ENCODE measurements around the gene BCORL1. TPM values are rescaled to one million over a fixed set of nuclear protein-coding genes. Genes with fewer than 3 reads are reported as not detected.

BCORL1 gene
- polyA plus RNA-seq, 6 donors from 2014 or later, result 0.31 to 2.1 (median 0.70) TPM; not detected in 1

GRCh38 chrX:129954804-129955203 is 27.6 kb upstream of the BCORL1 start:
- Mint-ChIP-seq H3K36me3 (no peaks in the 10 kb centered on the region), H3K27me3 (peaks cover 0 to 6% (median 4%) of the 10 kb centered on the region in 3 donors), H3K4me3 (peak overlapping the region in 2 of 8 donors; percentile 77 to 83), H3K4me1 (peaks cover 17 to 22% (median 21%) of the 10 kb centered on the region in 3 donors), H3K9me3 (peaks cover 0 to 4% (median 0%) of the 10 kb centered on the region in 7 donors), H3K27ac (peak overlapping the region in 1 of 6 donors; percentile 63)
- DNase-seq, result no peak
- ATAC-seq (ENCODE audit: low read depth in 2 of 2), result no peak

DNA sequence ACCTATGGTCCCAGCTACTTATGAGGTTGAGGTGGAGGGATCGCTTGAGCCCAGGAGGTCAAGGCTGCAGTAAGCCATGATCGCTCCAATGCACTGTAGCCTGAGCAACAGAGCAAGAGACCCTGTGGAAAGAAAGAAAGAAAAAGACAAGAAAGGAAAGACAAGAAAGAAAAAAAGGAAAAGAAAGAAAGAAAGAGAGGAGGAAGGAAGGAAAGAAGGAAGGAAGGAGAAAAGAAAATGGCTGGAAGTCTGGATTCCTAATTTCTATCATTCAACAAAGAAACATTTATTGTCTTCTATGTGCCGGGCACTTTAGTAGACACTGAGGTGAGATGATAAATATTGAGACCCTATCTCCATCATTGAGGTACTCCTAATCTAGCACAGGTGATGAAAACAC is 26.8 kb upstream of the BCORL1 start:
- no peak overlapping the region for H3K27ac Mint-ChIP-seq
- ATAC-seq (ENCODE audit: low read depth in 2 of 2), result no peak
- peak overlapping the region in 5 of 8 donors; percentile 0 to 83 (median 34) for H3K4me3 Mint-ChIP-seq

DNA sequence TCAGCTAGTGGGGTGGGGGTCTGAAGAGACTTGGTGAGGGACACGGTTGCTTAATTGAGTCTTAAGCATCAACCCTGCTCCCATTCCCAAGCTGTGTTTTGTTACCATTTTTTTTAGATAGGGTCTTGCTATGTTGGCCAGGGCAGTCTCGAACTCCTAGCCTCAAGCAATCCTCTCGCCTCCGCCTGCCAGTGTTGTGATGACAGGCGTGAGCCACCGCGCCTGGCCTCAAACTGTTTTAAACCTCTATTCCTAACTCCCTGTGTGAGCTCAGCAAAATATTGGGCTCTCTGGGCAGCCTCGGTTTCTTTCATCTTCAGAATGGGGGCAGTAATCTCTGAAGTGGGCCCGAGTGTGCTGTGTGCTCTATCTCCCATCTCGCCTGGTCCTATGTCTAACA is 26.3 kb upstream of the BCORL1 start:
- no peak overlapping the region for H3K27ac Mint-ChIP-seq
- H3K4me1 Mint-ChIP-seq, result peaks cover 20 to 27% (median 21%) of the 10 kb centered on the region in 3 donors

More for the DNA sequence above, 26.8 kb upstream of the BCORL1 start:
- Mint-ChIP-seq H3K9me3 (peaks cover 0 to 4% (median 0%) of the 10 kb centered on the region in 7 donors), H3K27me3 (peaks cover 0 to 6% (median 4%) of the 10 kb centered on the region in 3 donors), H3K4me1 (peaks cover 17 to 23% (median 21%) of the 10 kb centered on the region in 3 donors), H3K36me3 (no peaks in the 10 kb centered on the region)
- DNase-seq, result no peak

GRCh38 chrX:129956765-129957164 is 25.7 kb upstream of the BCORL1 start:
- Mint-ChIP-seq H3K4me1 (peaks cover 24 to 34% (median 26%) of the 10 kb centered on the region in 3 donors), H3K36me3 (no peaks in the 10 kb centered on the region), H3K27ac (peak overlapping the region in 1 of 6 donors; percentile 21), H3K4me3 (peak overlapping the region; percentile 9 to 77 (median 64)), H3K9me3 (peaks cover 0 to 4% (median 0%) of the 10 kb centered on the region in 7 donors), H3K27me3 (peaks cover 0 to 6% (median 4%) of the 10 kb centered on the region in 3 donors)
- DNase-seq (no peak), ATAC-seq (ENCODE audit: low read depth in 2 of 2) (no peak)

More for the DNA sequence above, 26.3 kb upstream of the BCORL1 start:
- DNase-seq, result no peak
- H3K9me3 Mint-ChIP-seq, result peaks cover 0 to 4% (median 0%) of the 10 kb centered on the region in 7 donors
- ATAC-seq (ENCODE audit: low read depth in 2 of 2), result no peak
- no peaks in the 10 kb centered on the region for H3K36me3 Mint-ChIP-seq
- peak overlapping the region in 5 of 8 donors; percentile 36 to 77 (median 69) for H3K4me3 Mint-ChIP-seq
- peaks cover 0 to 6% (median 4%) of the 10 kb centered on the region in 3 donors for H3K27me3 Mint-ChIP-seq

DNA sequence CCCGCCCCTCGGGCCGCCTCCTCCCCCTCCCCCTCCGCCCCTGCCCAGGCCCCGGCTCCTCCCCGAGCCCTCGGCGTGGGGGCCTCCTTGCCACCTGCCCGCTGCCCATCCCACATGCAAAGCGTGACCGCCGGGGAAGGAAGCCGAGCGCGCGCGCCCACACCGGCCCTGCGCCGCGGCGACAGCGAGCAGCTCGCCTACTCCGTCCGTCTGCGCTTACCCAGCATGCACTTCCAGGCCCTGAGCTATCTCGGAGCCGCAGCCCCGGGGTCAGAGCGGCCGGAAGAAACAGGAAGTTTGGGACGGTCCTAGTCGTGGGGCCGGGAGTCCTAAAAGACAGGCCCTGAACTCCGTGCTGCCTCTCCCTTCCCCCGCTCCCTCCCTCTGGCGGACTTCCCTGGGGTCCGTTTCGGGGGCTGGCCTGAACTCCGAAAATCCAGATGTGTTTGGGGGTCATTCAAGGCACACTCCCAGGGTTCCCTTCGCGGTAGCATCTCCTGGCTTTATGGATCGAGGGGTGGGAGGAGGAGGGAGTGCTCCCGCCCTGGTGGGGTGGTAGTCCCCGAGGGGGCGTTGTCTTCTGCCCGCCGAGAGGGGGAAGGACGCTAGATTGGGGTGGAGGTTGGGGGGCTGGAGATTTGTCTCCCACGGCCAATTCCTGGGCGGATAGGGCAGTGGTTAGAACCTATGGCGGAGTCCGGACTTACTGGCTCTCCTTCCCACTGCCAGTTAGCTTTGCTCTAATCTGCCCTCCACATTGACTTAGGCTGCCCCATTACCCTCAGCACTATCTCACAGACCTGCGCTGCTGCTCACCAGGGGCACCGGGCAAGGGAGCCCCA is 25.0 kb upstream of the BCORL1 start:
- peak; percentile 54 for DNase-seq
- Mint-ChIP-seq H3K9me3 (peaks cover 0 to 4% (median 0%) of the 10 kb centered on the region in 7 donors), H3K27me3 (peaks cover 0 to 5% (median 4%) of the 10 kb centered on the region in 3 donors), H3K4me3 (peak overlapping the region; percentile 69 to 89 (median 72)), H3K27ac (peak overlapping the region in 4 of 6 donors; percentile 28 to 87 (median 63)), H3K36me3 (no peaks in the 10 kb centered on the region), H3K4me1 (peaks cover 27 to 33% (median 30%) of the 10 kb centered on the region in 3 donors)
- peak; percentile 54 to 57 for ATAC-seq (ENCODE audit: low read depth in 2 of 2)

DNA sequence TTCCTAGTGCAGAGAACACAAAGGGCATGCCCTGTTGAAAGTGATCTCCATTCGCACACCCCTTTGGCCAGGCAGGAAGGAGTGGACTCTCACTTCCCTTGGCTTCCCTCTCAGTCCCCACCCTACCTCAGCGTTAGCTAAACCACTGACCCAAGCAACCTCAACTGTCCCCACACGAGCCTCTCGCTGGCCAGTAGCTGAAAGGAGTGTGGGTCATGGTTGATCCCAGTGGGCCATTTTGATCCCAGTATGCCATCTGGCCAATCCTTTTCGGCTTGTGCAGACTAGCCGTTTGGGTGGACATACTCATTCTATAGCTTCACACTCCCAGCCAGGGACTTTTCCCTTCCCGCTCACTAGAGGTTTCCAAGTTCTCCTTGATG is 24.4 kb upstream of the BCORL1 start:
- H3K27ac Mint-ChIP-seq, result peak overlapping the region in 3 of 6 donors; percentile 28 to 82 (median 44)
- DNase-seq (no peak), ATAC-seq (ENCODE audit: low read depth in 2 of 2) (no peak)
- no peaks in the 10 kb centered on the region for H3K9me3 Mint-ChIP-seq
- no peaks in the 10 kb centered on the region for H3K27me3 Mint-ChIP-seq
- H3K4me3 Mint-ChIP-seq, result peak overlapping the region; percentile 69 to 89 (median 72)
- peaks cover 23 to 28% (median 27%) of the 10 kb centered on the region in 3 donors for H3K4me1 Mint-ChIP-seq
- no peaks in the 10 kb centered on the region for H3K36me3 Mint-ChIP-seq

DNA sequence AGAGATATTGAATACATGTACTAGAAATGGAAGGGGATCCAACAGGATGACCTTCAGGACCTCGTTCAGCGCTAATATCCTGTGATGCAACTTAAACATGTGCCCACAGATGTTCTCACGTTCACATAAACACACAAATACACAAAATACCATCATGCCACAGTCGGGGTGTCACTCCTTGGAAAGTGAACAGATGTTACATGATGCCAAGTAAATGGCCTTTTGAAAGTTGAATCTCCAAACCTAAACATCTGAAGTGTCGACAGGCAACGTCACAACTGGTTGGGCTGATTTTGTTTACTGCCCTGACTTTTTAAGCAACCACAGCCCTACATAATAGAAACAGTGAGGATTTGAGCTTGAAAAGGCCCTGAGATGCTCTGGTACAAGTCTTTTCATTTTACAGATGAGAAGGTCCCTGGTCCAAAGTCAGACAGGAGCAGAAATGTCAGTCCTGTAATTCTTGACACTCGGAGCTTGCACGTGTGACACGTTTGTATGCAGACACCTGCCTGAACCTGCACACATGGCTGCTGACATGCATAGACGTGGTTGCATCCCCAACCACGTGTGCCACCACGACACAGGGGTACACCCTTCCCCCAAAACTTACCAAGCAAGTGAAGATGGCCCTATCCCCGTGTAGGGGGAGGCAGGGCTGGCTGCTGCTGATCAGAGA is 23.5 kb upstream of the BCORL1 start:
- peak overlapping the region in 3 of 8 donors; percentile 44 to 70 (median 69) for H3K4me3 Mint-ChIP-seq

DNA sequence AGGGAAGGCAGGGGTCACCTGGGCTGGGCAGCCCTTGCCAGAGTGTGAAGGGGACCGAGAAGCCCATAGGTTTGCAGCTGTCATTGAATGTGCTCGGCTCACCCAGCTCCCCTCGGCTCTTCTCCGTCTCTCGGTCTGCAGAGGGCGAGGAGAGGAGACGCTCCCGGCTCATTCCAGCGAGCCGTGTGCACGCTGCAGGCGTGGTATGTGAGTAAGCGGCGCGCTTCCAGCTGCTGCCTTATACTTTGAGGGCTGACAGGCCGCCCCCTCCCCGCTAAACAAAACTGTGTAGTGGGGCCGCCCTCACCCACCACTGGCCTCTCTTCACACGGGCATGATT is 23.0 kb upstream of the BCORL1 start:
- no peaks in the 10 kb centered on the region for H3K27me3 Mint-ChIP-seq
- no peak overlapping the region for H3K27ac Mint-ChIP-seq
- no peak for ATAC-seq (ENCODE audit: low read depth in 2 of 2)
- DNase-seq, result no peak
- H3K4me1 Mint-ChIP-seq, result peaks cover 23 to 28% (median 25%) of the 10 kb centered on the region in 3 donors
- peaks cover 0 to 2% (median 0%) of the 10 kb centered on the region in 7 donors for H3K9me3 Mint-ChIP-seq
- H3K36me3 Mint-ChIP-seq, result no peaks in the 10 kb centered on the region
- H3K4me3 Mint-ChIP-seq, result peak overlapping the region in 1 of 8 donors; percentile 70

More for the DNA sequence above, 23.5 kb upstream of the BCORL1 start:
- H3K27ac Mint-ChIP-seq, result no peak overlapping the region
- no peaks in the 10 kb centered on the region for H3K27me3 Mint-ChIP-seq
- DNase-seq (no peak), ATAC-seq (ENCODE audit: low read depth in 2 of 2) (no peak)
- H3K36me3 Mint-ChIP-seq, result no peaks in the 10 kb centered on the region
- peaks cover 23 to 28% (median 25%) of the 10 kb centered on the region in 3 donors for H3K4me1 Mint-ChIP-seq
- peaks cover 0 to 2% (median 0%) of the 10 kb centered on the region in 7 donors for H3K9me3 Mint-ChIP-seq

DNA sequence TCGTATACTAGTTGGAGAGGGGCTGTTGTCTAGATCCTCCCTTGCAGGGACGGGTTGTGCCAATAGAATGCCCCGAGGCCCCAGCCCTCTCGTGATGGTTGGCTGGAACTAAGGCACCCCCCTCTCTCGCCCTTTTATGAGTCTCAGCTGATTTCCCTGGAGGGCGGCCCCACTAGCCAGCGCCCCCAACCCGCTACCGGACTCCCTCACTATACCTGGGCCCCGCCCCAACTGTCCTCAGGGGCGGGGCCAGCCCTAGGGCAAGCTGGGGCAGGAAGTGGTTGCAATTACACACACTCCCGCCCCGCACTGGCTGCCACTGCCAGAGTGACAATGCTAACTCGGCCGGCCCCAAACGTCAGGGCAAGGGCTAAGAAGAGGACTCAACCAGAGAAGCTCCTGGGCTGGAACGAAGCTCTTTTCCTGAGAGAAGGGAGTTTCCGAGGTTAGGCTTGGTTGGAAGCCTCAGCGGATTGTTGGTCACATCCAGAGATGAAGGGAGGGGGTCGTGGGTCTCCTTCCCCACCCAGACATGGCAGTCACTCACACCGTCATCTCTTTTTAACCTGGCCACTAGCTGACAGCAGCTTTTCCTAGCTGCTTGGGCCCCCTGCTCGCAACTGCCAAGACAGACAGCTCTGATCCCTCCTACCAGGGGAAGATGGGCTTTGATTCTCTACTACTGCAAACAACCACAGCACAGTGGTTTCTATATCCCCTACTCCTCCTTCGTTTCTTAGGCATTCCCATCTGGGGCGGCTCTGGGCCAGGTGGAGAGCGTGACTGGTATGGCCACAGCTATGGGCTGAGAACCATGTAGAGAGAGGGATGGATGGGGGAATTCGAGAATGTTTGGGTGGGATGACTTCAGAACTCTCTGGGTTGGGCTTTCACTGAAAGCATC is 21.0 kb upstream of the BCORL1 start:
- no peaks in the 10 kb centered on the region for H3K36me3 Mint-ChIP-seq
- peak overlapping the region; percentile 58 to 90 (median 82) for H3K4me3 Mint-ChIP-seq
- H3K27ac Mint-ChIP-seq, result peak overlapping the region in 5 of 6 donors; percentile 61 to 98 (median 91)
- peak; percentile 83 to 84 for ATAC-seq (ENCODE audit: low read depth in 2 of 2)
- peak; percentile 58 for DNase-seq
- peaks cover 19 to 28% (median 23%) of the 10 kb centered on the region in 3 donors for H3K4me1 Mint-ChIP-seq
- peaks cover 0 to 2% (median 0%) of the 10 kb centered on the region in 7 donors for H3K9me3 Mint-ChIP-seq
- no peaks in the 10 kb centered on the region for H3K27me3 Mint-ChIP-seq

GRCh38 chrX:129963729-129964128 is 18.7 kb upstream of the BCORL1 start:
- DNase-seq (no peak), ATAC-seq (ENCODE audit: low read depth in 2 of 2) (no peak)
- Mint-ChIP-seq H3K9me3 (peaks cover 0 to 2% (median 0%) of the 10 kb centered on the region in 7 donors), H3K36me3 (no peaks in the 10 kb centered on the region), H3K4me3 (no peak overlapping the region), H3K27ac (peak overlapping the region in 1 of 6 donors; percentile 8), H3K4me1 (peaks cover 6 to 15% (median 14%) of the 10 kb centered on the region in 3 donors), H3K27me3 (no peaks in the 10 kb centered on the region)

GRCh38 chrX:129965166-129965565 is 17.3 kb upstream of the BCORL1 start:
- DNase-seq (no peak), ATAC-seq (ENCODE audit: low read depth in 2 of 2) (no peak)
- Mint-ChIP-seq H3K27me3 (no peaks in the 10 kb centered on the region), H3K9me3 (peaks cover 0 to 2% (median 0%) of the 10 kb centered on the region in 7 donors), H3K4me1 (peaks cover 6 to 15% (median 14%) of the 10 kb centered on the region in 3 donors), H3K27ac (peak overlapping the region in 1 of 6 donors; percentile 17), H3K4me3 (no peak overlapping the region), H3K36me3 (no peaks in the 10 kb centered on the region)

- Mint-ChIP-seq H3K4me1 (no peaks in the 10 kb centered on the region), H3K9me3 (peaks cover 0 to 2% (median 0%) of the 10 kb centered on the region in 7 donors), H3K27me3 (peaks cover 0 to 18% (median 8%) of the 10 kb centered on the region in 3 donors), H3K36me3 (no peaks in the 10 kb centered on the region), H3K27ac (no peak overlapping the region), H3K4me3 (no peak overlapping the region)
- DNase-seq (no peak), ATAC-seq (ENCODE audit: low read depth in 2 of 2) (no peak)
Measured at GRCh38 chrX:129968968-129969367, 13.5 kb upstream of the BCORL1 start.

Measured in naive B cell (primary cell).